Head of caudate nucleus (tissue), 42 donors: Measurements from ENCODE around the gene TBC1D25.

Experiments
- DNase-seq, 42 donors: peaks; one replicate each; pipeline versions ENCODE4 v3.0.0 to v3.0.0-alpha.2; 2020 to 2021; ENCODE audit warnings: mixed read lengths in 7 of 42
- intact Hi-C: fragments of 100-400 bp; cut with DNase I; formaldehyde crosslinking; loops from one replicate; pipeline ENCODE4 v1.15.0; 2022

TBC1D25 gene

DNA sequence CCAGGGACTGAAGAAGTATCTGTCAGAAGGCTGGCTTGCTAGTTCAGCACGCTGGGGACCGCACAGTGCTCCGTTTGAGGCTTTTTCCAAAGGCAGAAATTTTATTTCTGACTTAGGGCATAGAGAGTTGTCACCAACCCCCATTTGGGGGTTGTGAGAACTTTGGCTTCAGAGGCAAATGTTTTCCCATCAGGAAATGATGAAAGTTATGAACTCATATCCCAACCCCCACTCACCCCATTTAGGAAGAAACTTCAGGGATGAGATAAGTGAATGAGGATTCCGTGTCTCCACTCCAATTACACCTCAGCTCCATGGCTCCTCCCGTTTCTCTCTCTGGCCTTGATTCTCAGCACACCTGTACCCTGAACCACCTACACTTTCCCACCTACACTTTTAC lies 53.5 kb downstream of the TBC1D25 start:
- DNase-seq, result no peak
- intact Hi-C loops, result loop anchor here (10.0 kb wide), 1 partner anchor 118 kb away; the partner anchor contains the start of genes FTSJ1 and SLC38A5

DNA sequence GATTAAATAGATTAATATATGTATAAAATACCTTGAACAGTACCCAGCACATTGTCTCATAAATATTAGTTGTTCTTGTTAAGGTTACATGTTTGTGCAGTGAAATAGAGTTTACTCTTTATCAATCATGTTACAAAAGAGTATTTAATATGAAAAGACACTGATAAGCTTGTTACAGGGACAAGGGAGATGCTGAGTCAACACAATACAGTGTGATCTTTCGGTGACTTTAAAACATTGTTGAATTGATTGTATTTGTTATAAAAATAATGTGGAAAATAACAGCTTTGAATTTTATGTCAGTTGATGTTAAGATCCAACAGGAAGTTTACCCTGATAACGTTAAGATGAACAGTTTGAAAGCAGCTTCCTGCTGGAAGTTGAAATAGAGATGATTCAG lies 56.4 kb downstream of the TBC1D25 start:
- intact Hi-C loops, result loop anchor here (10.0 kb wide), 1 partner anchor 121 kb away; the partner anchor contains the start of genes FTSJ1 and SLC38A5
- DNase-seq, result no peak

DNA sequence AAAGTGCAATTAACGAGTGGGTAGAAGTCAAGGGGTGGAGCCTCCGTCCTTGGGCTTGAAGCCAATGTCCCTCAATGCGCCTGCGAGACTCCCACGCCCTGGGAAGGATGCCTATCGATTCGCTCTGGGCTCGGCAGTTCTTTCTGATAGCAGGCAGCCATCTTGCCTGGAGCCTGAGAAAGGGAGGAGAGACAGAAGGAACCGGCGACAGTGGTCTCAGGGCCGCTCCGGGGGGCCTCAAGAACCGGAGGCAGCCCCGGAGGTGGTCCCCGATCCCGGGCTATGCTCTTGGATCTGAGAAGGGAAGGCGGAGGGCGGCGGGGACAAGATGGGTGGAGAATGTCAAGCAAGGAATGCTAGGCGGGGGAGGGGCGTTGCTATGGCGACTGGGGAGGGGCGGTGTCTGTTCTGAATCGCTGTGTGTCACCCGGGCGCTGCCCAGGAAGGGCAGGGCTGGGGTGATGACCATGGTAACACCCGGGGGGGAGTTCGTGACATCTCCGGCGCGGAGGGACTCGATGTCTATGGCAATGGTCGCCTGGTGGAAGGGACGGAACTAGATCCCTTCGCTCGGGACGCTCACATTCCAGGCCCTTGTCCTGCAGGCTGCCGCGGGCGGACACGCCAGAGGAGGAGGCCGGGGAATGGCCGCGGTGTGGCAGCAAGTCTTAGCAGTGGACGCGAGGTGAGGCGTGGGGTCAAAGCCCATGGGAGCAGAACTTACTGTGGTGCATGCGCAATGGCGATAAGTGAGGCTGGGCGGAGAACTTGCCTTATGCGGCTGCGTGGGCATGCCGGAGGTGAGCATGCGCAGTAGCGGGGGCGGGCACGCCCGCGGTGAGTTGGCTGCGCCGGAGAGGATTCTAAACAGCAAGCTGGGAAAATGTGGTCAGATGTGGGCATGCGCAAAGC lies 58.1 kb downstream of the TBC1D25 start, which contains the start of gene WDR13:
TSS of gene WDR13 (plus strand) at position 140 of the 912 bp plus-strand sequence. CDS start at position 645, 505 bp downstream.
- intact Hi-C loops, result loop anchor here (10.0 kb wide), 1 partner anchor 123 kb away; the partner anchor contains the start of genes FTSJ1 and SLC38A5
- peak; percentile 80 to 95 (median 88) for DNase-seq

DNA sequence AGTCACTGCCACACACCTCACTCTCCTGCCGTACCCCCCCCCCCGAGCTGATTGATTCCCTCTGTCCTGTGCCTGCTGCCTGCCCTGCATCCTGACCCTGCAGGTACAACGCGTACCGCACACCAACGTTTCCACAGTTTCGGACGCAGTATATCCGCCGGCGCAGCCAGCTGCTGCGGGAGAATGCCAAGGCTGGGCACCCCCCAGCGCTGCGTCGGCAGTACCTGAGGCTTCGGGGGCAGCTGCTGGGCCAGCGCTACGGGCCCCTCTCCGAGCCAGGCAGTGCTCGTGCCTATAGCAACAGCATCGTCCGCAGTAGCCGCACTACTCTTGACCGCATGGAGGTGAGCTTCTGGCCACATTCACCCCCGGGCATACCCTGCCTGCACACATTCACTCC lies 59.1 kb downstream of the TBC1D25 start:
- intact Hi-C loops, result loop anchor here (10.0 kb wide), 1 partner anchor 124 kb away; the partner anchor contains the start of genes FTSJ1 and SLC38A5
- DNase-seq, result peak in 1 of 42 donors; percentile 16

DNA sequence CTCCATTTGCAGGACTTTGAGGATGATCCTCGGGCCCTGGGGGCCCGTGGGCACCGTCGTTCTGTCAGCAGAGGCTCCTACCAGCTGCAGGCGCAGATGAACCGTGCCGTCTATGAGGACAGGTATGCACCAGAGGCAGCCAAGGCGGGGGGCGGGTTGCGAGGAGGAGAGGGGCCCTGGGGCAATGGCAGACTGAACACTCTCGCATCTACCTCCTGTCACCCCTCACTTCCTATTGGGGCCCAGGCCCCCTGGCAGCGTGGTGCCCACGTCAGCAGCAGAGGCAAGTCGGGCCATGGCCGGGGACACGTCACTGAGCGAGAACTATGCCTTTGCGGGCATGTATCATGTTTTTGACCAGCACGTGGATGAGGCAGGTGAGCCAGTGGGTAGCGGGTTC lies 59.8 kb downstream of the TBC1D25 start:
- intact Hi-C loops, result loop anchor here (10.0 kb wide), 1 partner anchor 125 kb away; the partner anchor contains the start of genes FTSJ1 and SLC38A5
- peak in 1 of 42 donors; percentile 16 for DNase-seq

DNA sequence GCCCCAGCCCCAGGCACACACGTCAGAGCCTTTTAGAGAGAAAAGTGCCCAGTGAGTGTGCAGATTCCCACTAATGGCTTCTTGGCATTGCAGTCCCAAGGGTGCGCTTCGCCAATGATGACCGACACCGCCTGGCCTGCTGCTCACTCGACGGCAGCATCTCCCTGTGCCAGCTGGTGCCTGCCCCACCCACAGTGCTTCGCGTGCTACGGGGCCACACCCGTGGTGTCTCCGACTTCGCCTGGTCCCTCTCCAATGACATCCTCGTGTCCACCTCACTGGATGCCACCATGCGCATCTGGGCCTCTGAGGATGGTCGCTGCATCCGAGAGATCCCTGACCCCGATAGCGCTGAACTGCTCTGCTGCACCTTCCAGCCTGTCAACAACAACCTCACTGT lies 60.7 kb downstream of the TBC1D25 start:
- peak in 1 of 42 donors; percentile 10 for DNase-seq
- intact Hi-C loops, result no loop called here

DNA sequence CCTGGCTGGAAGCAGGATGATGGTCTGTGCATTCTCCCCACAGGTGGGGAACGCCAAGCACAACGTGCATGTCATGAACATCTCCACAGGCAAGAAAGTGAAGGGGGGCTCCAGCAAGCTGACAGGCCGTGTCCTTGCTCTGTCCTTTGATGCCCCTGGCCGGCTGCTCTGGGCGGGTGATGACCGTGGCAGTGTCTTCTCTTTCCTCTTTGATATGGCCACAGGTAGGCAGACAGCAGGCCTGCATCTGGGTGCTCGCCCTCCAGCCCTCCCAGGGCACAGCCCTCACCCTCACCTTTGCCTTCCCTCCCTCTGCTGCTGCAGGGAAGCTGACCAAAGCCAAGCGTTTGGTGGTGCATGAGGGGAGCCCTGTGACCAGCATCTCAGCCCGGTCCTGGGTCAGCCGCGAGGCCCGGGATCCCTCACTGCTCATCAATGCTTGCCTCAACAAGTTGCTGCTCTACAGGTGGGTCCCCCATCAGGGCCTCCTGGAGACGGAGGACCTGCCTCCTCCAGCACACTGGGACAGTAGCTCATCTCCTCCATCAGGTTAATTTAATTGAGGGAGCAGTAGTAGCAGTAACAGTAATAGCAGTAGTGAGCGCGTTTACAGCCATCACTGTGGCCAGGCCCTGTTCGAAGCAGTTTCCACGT lies 62.4 kb downstream of the TBC1D25 start:
- intact Hi-C loops, result no loop called here
- no peak for DNase-seq

DNA sequence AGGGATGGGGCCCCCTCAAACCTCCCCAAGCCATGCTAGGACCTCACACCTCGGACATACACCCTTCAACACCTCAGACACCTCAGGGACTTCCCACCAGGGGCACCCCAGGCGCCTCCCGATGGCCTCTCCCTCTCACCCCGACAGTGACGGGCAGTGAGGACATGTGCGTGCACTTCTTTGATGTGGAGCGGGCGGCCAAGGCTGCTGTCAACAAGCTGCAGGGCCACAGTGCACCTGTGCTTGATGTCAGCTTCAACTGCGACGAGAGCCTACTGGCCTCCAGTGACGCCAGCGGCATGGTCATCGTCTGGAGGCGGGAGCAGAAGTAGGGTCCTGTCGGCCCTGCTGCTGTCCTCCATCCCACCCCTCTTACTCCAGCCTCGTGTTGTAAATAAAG lies 65.2 kb downstream of the TBC1D25 start:
- no peak for DNase-seq
- intact Hi-C loops, result no loop called here

DNA sequence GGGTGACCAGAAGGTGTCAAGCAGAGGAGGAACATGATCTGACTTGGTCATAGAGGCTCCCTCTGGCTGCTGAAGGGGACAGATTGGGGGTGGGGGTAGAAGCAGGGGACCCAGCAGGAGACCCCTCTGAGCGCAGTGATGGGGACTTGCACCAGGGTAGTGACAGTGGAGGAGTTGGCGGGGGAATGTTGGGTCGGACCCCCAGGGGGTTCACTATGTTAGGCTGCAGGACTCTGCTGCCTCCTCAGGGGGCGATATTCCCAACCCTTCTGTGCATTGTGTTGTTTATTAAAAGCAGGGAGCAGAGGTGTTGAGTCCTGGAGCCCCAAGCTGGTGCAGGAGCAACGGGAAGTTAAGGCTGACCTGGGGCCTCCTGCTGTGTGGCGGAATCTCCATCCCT lies 66.6 kb downstream of the TBC1D25 start:
- intact Hi-C loops, result no loop called here
- no peak for DNase-seq

DNA sequence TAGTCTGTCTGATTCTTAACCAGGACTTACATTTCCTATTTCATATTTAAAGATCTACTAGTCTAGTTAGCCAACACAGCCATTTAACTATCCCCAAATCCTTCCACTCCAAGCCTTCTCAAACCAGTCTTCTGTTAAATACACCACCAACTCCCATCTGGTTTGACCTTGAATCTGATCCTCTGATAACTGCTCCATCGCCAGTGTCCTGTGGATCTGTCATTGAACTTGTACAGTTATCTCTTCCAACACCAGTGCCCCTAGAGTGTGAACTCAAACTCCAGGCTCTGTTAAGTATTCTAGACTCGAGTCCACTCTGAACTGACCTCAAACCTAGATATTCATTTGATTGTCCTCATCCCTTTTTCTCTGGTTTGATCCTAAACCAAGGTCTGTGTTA lies 72.2 kb downstream of the TBC1D25 start:
- DNase-seq, result no peak
- intact Hi-C loops, result no loop called here
